Activated CD8-positive, alpha-beta memory T cell treated with anti-CD3 and anti-CD28 coated beads, Interleukin-2, amount 50 U/mL, for 4 hours (primary cell): Measurements from ENCODE around the gene OAS1.

Source experiments
- DNase-seq: peaks from one replicate; pipeline ENCODE4 v3.0.0-alpha.2; 2020

The OAS1 gene

DNA sequence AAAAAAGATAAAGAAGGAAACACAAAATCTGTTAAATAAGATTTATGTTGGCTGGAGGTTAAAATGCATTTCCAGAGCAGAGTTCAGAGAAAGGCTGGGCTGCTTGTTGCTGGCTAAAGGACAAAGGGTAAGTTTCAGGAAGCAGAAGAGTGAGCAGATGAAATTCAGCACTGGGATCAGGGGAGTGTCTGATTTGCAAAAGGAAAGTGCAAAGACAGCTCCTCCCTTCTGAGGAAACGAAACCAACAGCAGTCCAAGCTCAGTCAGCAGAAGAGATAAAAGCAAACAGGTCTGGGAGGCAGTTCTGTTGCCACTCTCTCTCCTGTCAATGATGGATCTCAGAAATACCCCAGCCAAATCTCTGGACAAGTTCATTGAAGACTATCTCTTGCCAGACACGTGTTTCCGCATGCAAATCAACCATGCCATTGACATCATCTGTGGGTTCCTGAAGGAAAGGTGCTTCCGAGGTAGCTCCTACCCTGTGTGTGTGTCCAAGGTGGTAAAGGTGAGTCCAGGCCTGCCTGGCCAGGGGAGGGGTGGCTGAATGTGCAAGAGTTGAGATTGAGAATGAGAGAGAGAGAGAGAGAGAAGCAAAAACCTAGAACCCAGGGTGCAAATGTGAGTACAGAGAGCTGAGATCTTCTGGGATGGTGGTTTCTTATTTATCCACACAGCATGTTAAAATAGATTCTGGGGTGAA lies at the start of gene OAS1:
Gene OAS1 (plus strand): TSS at position 251 of the 703 bp plus-strand sequence. CDS start 78 bp downstream, at position 329.
- no peak for DNase-seq

DNA sequence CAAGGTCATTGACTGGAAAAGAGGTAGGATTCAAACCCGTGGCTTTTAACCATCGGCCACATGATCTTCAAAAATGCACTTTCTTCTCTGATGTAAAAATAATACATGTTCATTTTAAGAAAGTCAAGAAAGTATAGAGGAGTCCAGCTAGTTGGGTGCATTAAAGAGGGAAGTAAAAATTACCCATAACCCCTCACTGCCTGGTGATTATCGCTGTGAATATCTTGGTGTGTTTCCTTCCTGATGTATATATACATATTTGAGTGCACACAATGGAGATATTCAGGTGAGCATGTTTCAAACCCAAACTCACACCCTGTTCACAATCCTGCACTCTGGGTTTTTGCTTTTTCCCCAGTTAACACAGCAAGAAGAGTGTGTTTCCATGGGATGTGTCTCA lies 47.5 kb upstream of the OAS1 start:
- no peak for DNase-seq

- DNase-seq: no peak
Observed at GRCh38 chr12:112860181-112860580, 46.6 kb upstream of the OAS1 start.

DNA sequence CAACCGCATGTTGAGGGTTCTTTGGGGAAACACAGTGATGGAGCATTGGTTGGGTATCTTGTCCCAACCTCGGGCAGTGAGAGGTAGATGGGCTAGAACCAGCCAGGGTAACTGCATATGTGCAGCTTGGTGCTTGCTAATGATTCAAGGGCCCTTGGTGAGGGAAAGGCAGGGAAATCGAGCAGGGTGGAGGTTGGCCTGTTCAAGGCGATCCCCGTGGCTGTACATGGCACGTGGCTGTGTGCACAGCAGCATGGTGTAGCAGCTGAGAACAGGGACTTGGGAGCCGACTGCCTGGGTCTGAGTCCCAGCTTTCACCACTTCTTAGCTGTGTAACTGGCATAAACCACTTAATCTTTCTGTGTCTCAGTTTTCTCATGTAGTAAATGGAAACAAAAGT lies 45.5 kb upstream of the OAS1 start:
- no peak for DNase-seq

DNA sequence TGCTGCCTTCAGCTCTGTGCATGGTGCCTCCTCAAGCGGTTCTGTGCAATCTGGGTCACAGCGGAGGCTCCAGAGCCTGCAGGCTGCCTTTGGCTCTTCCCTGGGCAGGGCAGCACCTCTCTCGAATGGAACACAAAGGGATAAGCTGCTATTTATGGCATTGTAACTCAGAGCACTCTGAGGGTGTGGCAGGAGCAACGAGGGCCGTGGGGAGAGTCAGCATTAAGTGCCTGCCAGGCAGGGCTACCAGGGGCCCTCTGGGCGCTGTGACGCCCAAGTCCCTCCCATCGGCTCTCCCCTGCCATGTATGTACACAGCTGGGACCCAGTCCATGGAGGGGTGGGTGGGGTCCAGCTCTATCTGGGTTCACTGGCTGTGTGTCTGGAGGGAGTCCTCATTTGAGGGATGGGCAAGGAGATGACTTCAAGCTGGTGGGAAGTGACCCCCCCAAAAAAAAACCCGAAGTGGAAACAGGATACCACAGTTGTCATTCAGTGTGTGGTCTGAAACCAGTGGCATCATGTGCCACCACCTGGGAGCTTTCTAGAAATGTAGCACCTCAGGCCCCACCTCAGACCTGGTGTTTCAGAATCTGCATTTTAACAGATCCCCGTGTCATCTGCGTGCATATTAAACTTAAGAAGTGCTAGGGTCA lies 44.0 kb upstream of the OAS1 start:
- no peak for DNase-seq

DNA sequence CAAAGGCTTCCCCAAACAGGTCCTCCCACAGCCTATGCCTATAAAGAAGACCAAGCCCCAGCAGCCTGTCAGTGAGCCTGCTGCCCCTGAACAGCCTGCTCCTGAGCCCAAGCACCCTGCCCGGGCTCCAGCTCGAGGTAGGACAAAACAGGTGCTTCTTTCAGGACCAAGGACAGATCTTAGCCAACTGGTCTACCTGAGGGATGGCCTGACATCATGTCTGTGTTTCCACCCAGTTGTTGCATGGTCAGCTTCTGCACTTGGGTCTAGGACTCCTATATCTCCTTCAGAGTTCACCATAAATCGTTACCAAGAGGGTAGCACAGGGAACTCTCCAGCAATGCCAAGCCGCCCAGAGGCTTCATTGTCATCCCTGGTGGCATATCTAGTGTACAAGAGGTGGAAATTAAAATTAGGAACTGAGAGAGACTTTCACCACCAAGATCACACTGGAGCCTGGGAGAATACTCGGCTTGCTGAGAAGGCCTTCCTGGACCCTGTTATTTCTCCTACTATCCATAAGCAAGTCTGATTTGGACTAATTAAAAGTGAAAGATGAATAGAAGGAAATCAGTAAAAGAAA lies 38.2 kb upstream of the OAS1 start:
- no peak for DNase-seq

- DNase-seq: no peak
Observed at GRCh38 chr12:112869091-112869490, 37.7 kb upstream of the OAS1 start.

DNA sequence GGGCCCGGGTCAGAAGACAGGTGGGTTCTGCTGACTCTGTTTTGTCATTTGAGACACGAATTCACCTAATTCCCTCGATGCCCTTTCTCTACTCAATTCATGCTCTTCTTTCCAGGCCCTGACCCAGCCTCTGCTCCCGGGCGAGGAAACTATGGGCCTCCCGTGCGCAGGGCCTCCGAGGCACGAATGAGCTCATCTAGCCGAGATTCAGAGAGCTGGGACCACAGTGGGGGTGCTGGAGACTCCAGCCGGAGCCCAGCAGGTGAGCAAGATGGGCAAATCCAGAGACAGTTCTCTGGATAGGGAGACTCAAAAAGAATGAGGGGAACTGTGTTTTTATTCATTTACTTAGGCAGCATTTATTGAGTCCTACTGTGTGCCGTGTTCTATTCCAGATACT lies 37.0 kb upstream of the OAS1 start:
- DNase-seq: no peak

DNA sequence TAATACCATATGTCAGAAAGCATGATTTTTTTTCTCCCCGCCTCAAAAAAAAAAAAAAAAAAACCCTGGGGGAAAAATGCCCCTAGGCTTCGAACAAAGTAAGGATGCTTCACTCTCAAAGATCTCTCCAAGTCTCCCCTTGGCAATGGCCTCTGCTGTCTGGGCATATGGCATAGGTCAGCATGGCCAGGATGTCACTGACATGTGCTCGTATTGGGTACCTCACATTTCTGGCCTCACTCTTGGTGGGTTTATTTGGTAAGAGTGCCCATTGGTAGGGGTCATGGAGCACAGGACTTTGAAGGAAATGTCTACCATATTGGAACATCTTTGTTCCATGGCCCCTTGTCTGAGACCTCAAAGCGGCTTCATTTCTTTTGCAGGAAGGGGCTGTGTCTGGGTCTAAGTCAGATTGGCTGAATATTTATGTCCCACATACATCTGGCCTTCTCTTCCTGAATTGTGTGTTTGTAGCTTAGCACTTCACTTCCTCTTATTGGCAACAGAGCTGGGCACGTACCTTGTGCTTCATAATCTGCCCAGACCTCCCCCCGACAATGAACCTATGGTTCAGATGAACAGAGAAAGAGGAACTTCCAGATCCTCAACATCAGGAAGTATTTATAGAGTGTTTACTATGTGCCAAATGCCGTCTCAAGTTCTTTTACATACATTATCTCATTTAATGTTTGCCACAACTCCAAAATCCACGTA lies 36.3 kb upstream of the OAS1 start:
- DNase-seq: no peak

GRCh38 chr12:112875608-112876007 lies 31.2 kb upstream of the OAS1 start:
- DNase-seq: no peak

DNA sequence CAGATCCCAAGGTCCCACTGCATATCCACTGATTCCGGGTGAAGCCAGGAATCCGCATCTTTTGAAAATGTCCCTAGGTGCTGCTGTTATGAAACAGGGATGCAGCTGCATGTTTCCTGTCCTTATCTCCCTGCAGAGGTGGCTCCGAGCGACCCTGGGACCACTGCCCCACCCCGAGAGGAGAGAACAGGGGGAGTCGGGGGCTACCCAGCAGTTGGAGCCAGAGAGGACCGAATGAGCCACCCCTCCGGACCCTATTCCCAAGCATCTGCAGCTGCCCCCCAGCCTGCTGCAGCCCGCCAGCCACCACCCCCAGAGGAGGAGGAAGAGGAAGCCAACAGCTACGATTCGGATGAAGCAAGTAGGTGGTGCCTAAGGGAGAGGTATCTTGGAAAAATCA lies 30.3 kb upstream of the OAS1 start:
- DNase-seq: no peak

GRCh38 chr12:112877006-112877405 lies 29.8 kb upstream of the OAS1 start:
- DNase-seq: no peak

GRCh38 chr12:112878488-112878887 lies 28.3 kb upstream of the OAS1 start:
- DNase-seq: no peak

DNA sequence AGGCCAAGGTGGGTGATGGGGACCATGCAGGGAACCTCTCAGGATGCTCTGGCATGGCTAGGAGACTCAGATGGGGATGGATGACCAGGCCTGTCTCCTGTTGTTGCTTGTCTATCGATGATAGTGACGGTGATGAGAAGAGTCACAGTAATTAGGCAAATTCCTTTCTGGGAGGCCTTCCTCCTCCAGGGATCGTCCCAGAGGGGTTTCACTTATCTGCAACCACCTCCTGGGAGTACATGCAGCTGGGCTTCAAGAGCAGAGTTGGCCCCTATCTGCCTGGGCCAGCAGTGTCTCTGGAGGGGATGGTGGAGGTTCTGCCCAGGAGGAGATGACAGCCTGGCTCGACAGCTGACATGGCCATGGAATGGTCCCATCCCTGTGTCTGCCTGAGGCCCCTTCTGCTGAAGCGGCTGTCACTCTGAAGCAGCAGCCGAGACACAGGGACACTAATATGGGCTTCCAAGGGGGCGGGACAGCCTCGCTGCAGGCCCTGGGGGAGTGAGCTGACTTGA lies 27.5 kb upstream of the OAS1 start:
- DNase-seq: no peak

GRCh38 chr12:112881602-112882001 lies 25.2 kb upstream of the OAS1 start:
- DNase-seq: no peak

DNA sequence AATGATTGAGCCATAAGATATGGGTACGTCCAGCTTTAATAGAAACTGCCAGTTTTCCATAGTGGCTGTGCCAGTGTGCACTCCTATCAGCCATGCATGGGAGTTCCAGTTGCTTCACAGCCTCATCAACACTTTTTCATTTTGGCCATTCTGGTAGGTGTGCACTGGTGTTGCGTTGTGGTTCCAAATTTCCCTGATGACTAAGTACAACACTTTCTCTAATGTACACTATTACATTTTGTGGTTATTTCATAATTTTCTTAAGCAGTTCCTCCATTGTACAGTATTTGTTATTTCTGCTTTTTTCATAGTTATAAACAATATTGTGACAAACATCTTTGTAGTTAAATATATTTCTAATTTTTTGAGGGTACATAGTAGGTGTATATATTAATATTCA lies 21.5 kb upstream of the OAS1 start:
- DNase-seq: no peak

GRCh38 chr12:112887550-112887949 lies 19.2 kb upstream of the OAS1 start:
- no peak for DNase-seq

DNA sequence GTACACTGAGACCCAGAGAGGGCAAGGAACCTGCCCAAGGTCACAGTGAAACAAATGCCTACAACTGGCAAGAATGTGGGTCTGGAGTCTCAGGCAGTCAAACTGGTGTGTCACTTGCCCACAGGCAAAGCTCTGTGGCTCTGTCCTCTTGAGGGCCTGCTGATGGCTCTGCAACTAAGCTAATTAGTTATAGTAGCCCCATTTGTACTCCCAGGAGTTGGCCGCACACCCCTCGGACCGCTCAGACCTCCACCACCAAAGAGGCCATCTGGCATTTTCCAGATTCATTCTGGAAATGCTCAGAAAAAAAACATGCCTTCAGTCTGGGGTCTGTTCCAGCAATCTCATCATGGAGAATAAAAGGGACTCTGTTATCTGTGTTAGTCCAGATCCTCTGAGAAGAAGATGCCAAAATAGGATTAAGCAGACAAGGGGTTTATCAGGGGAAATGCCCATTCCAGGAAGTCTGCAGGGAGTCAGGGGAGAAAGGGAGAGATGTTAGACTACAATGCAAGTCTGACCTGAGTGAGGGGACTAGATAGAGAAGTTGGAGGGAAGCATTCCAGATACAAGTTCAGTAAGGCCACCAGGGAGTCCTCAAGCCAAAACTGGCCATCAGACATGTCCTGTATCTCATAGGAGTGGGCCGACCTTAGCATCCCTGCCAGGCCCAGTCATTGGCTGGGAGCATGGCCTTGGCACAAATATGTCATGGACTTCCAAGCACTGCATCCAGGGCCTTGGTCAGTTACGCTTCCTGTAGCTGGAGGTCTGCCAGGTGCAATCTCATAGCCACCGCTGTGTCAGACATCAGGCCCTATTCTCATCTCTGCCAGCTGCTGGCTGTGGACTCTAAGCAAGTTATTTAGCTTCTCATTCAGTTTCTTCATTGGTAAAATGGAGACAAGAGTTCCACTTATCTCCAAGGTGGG lies 15.4 kb upstream of the OAS1 start:
- no peak for DNase-seq

GRCh38 chr12:112892856-112893255 lies 13.9 kb upstream of the OAS1 start:
- DNase-seq: no peak

- no peak for DNase-seq
Observed at GRCh38 chr12:112894128-112894527, 12.6 kb upstream of the OAS1 start.

- DNase-seq: no peak
Observed at GRCh38 chr12:112898380-112898779, 8.4 kb upstream of the OAS1 start.
